ENCODE measurements around the gene EIF2B2. TPM values are rescaled to one million over a fixed set of nuclear protein-coding genes. Genes with fewer than 3 reads are reported as not detected.

The EIF2B2 gene
- total and polyA plus RNA-seq, 2 of the 13 experiments (the other 11 are each of a cell fraction or from before 2014, with no cell fraction given): 54.4 to 78.6 TPM

DNA sequence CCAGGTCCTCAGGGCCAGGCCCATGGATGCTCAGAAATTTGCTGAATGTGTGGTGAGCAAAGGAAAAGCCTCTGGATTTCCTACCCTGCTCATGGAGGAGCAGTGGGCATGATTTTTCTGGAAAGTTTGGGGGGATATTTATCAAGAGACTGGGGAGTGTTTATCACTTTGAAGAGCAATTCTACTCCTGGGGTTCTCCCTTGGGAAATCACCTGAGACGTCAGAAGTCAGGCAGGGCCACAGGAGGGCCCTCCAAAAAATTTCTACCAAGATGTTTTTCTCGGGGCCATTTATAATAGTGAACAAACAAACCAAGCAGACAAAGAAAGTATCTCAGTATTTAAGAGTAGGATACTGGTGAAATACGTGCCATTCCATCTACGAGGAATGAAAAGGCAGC, 20.1 kb upstream of the EIF2B2 start:
- no peaks in the 10 kb centered on the region for H3K36me3 ChIP-seq (replicated peaks in 1 of 2; ENCODE audit: control insufficient read depth in 1 of 2, insufficient read depth in 2 of 2, low read length in 2 of 2)
- in situ Hi-C loops (cut with HindIII; ENCODE audit: extremely low pct_ligation_motif_present, low pct_unique_long_range_greater_than_20kb) (no loop called here), intact Hi-C loops (cut with micrococcal nuclease; ENCODE audit: unreplicated experiment) (no loop called here)
- H3K4me3 ChIP-seq (replicated peaks in 1 of 3; ENCODE audit: insufficient read depth in 1 of 3, low read depth in 2 of 3, low read length in 3 of 3): no peak overlapping the region
- H3K79me2 ChIP-seq (ENCODE audit: insufficient read depth, low read length): no peaks in the 10 kb centered on the region
- no peaks in the 10 kb centered on the region for H3K9me3 ChIP-seq (ENCODE audit: low read length)
- H3K9ac ChIP-seq (ENCODE audit: insufficient read depth, low read depth, low read length): no peak overlapping the region
- FAIRE-seq: no peak
- TF ChIP-seq TOE1 (CRISPR knock-in tag; IDR thresholded peaks at IDR 0.05) (no peak), ZNF24 (IDR thresholded peaks at IDR 0.05) (no peak), ZSCAN20 (CRISPR knock-in tag; IDR thresholded peaks at IDR 0.05; ENCODE audit: borderline replicate concordance) (no peak), ETV5 (CRISPR knock-in tag; IDR thresholded peaks at IDR 0.05; ENCODE audit: borderline replicate concordance) (no peak), KAT8 (CRISPR knock-in tag; IDR thresholded peaks at IDR 0.05) (no peak), ATAD3A (CRISPR knock-in tag; IDR thresholded peaks at IDR 0.05) (no peak), IKZF1 (IDR thresholded peaks at IDR 0.05) (no peak), YY1 (IDR thresholded peaks at IDR 0.05; ENCODE audit: insufficient read depth, insufficient replicate concordance, low read depth, low read length) (no peak), ZNF749 (CRISPR knock-in tag; IDR thresholded peaks at IDR 0.05; ENCODE audit: borderline replicate concordance) (no peak), ZZZ3 (CRISPR knock-in tag; IDR thresholded peaks at IDR 0.05; ENCODE audit: borderline replicate concordance) (no peak), SMAD1 (CRISPR knock-in tag; IDR thresholded peaks at IDR 0.05; ENCODE audit: borderline replicate concordance, low read depth) (no peak)
- TF ChIP-seq, protein P1, sequence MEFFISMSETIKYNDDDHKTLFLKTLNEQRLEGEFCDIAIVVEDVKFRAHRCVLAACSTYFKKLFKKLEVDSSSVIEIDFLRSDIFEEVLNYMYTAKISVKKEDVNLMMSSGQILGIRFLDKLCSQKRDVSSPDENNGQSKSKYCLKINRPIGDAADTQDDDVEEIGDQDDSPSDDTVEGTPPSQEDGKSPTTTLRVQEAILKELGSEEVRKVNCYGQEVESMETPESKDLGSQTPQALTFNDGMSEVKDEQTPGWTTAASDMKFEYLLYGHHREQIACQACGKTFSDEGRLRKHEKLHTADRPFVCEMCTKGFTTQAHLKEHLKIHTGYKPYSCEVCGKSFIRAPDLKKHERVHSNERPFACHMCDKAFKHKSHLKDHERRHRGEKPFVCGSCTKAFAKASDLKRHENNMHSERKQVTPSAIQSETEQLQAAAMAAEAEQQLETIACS (CRISPR knock-in tag; IDR thresholded peaks at IDR 0.05): no peak
- TF ChIP-seq, protein P2, sequence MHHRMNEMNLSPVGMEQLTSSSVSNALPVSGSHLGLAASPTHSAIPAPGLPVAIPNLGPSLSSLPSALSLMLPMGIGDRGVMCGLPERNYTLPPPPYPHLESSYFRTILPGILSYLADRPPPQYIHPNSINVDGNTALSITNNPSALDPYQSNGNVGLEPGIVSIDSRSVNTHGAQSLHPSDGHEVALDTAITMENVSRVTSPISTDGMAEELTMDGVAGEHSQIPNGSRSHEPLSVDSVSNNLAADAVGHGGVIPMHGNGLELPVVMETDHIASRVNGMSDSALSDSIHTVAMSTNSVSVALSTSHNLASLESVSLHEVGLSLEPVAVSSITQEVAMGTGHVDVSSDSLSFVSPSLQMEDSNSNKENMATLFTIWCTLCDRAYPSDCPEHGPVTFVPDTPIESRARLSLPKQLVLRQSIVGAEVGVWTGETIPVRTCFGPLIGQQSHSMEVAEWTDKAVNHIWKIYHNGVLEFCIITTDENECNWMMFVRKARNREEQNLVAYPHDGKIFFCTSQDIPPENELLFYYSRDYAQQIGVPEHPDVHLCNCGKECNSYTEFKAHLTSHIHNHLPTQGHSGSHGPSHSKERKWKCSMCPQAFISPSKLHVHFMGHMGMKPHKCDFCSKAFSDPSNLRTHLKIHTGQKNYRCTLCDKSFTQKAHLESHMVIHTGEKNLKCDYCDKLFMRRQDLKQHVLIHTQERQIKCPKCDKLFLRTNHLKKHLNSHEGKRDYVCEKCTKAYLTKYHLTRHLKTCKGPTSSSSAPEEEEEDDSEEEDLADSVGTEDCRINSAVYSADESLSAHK (CRISPR knock-in tag; IDR thresholded peaks at IDR 0.05; ENCODE audit: borderline replicate concordance): no peak
- TF ChIP-seq, protein P3, sequence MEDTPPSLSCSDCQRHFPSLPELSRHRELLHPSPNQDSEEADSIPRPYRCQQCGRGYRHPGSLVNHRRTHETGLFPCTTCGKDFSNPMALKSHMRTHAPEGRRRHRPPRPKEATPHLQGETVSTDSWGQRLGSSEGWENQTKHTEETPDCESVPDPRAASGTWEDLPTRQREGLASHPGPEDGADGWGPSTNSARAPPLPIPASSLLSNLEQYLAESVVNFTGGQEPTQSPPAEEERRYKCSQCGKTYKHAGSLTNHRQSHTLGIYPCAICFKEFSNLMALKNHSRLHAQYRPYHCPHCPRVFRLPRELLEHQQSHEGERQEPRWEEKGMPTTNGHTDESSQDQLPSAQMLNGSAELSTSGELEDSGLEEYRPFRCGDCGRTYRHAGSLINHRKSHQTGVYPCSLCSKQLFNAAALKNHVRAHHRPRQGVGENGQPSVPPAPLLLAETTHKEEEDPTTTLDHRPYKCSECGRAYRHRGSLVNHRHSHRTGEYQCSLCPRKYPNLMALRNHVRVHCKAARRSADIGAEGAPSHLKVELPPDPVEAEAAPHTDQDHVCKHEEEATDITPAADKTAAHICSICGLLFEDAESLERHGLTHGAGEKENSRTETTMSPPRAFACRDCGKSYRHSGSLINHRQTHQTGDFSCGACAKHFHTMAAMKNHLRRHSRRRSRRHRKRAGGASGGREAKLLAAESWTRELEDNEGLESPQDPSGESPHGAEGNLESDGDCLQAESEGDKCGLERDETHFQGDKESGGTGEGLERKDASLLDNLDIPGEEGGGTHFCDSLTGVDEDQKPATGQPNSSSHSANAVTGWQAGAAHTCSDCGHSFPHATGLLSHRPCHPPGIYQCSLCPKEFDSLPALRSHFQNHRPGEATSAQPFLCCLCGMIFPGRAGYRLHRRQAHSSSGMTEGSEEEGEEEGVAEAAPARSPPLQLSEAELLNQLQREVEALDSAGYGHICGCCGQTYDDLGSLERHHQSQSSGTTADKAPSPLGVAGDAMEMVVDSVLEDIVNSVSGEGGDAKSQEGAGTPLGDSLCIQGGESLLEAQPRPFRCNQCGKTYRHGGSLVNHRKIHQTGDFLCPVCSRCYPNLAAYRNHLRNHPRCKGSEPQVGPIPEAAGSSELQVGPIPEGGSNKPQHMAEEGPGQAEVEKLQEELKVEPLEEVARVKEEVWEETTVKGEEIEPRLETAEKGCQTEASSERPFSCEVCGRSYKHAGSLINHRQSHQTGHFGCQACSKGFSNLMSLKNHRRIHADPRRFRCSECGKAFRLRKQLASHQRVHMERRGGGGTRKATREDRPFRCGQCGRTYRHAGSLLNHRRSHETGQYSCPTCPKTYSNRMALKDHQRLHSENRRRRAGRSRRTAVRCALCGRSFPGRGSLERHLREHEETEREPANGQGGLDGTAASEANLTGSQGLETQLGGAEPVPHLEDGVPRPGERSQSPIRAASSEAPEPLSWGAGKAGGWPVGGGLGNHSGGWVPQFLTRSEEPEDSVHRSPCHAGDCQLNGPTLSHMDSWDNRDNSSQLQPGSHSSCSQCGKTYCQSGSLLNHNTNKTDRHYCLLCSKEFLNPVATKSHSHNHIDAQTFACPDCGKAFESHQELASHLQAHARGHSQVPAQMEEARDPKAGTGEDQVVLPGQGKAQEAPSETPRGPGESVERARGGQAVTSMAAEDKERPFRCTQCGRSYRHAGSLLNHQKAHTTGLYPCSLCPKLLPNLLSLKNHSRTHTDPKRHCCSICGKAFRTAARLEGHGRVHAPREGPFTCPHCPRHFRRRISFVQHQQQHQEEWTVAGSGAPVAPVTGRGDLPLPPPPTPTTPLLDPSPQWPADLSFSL (CRISPR knock-in tag; IDR thresholded peaks at IDR 0.05): no peak
- peaks cover 4 to 46% of the 10 kb centered on the region in 2 experiments; a peak in 4 of 5 replicates for H3K27me3 ChIP-seq (ENCODE audit: control insufficient read depth in 1 of 2, insufficient read depth in 2 of 2, low read length in 2 of 2)
- ChIA-PET POLR2A (interaction anchor here (1.8 kb wide), 1 partner anchor 32 kb away, joined by 5 read pairs; no protein-coding TSS in a partner anchor), CTCF (ENCODE audit: low intra/inter-chr PET ratio, low total read pairs) (no interaction called here)
- 2% methylated on average over 4 of the region's 4 CpGs for WGBS (ENCODE audit: low lambda C conversion rate)
- H3K4me2 ChIP-seq (ENCODE audit: low read depth, low read length): no peak overlapping the region
- no peak overlapping the region for H2AFZ ChIP-seq (ENCODE audit: low read length)
- no peak for DNase-seq (ENCODE audit: low spot score)
- H3K27ac ChIP-seq (ENCODE audit: extremely low read length, insufficient read depth, low read length): no peak overlapping the region
- BruUV-seq (replicated peaks): no TSS peak
- H4K20me1 ChIP-seq (ENCODE audit: insufficient read depth, low read length): no peaks in the 10 kb centered on the region
- H3K4me1 ChIP-seq (ENCODE audit: insufficient read depth, low read length): peaks cover 30% of the 10 kb centered on the region
- no peak for ATAC-seq

All from HepG2 (cell line).